ENCODE results near the gene AMH.

- TF ChIP-seq CTCF (IDR thresholded peaks at IDR 0.05) (no peak), ZFX (IDR thresholded peaks at IDR 0.05; ENCODE audit: borderline replicate concordance) (no peak)
Observed at GRCh38 chr19:2296141-2296540, 47.0 kb downstream of the AMH start.

Data from 22Rv1 (cell line).